K562 (cell line): Measurements from ENCODE around the gene ERICH6. TPM values are rescaled to one million over a fixed set of nuclear protein-coding genes. Genes with fewer than 3 reads are reported as not detected.

ENCODE experiments used
- BMI1 ChIP-seq: fragments of 150-350 bp; IDR thresholded peaks from 2 replicates; pipeline ENCODE4 v1.6.1; 2014; ENCODE audit warnings: low read length
- BRD4 ChIP-seq: fragments of 200-600 bp; sonication (generic); IDR thresholded peaks from 2 replicates; pipeline ENCODE4 v1.6.1; 2017; ENCODE audit warnings: inconsistent platforms
- CXXC5 ChIP-seq: fragments of 250-450 bp; sonication (Bioruptor Pico); IDR thresholded peaks from 2 replicates; pipeline ENCODE4 v1.8.0; 2022; ENCODE audit warnings: inconsistent platforms, mild to moderate bottlenecking, moderate library complexity
- ETV1 ChIP-seq: fragments of 450-650 bp; conservative IDR thresholded peaks from 2 replicates; pipeline ENCODE4 v1.6.1; 2016; ENCODE audit warnings: missing genetic modification characterization, control low read depth, low read depth, missing compliant biosample characterization
- FOXJ2 ChIP-seq: fragments of 200-800 bp; sonication (Bioruptor generic); IDR thresholded peaks from 2 replicates; pipeline ENCODE4 v1.6.1; 2016; ENCODE audit warnings: missing genetic modification characterization, missing compliant biosample characterization
- FOXK2 ChIP-seq, 2 experiments: fragments of 450-650 bp; IDR thresholded peaks in 1 of 2; conservative IDR thresholded peaks in 1 of 2; 2 replicates each; pipeline ENCODE4 v1.6.1; 2016; ENCODE audit warnings: low read depth in 2 of 2, mild to moderate bottlenecking in 1 of 2
- GABPB1 ChIP-seq: sonication (generic); formaldehyde crosslinking; IDR thresholded peaks from 2 replicates; pipeline ENCODE4 v1.8.0; 2022; ENCODE audit warnings: mild to moderate bottlenecking, missing genetic modification reagents
- NEUROD1 ChIP-seq: fragments of 150-350 bp; IDR thresholded peaks from 2 replicates; pipeline ENCODE4 v1.6.1; 2014; ENCODE audit warnings: borderline replicate concordance, low read length, low read depth; ENCODE audit not compliant: partially characterized antibody
- NR1H2 ChIP-seq: sonication (generic); formaldehyde crosslinking; IDR thresholded peaks from 2 replicates; pipeline ENCODE4 v1.4.0; 2020; ENCODE audit warnings: mild to moderate bottlenecking, missing genetic modification reagents
- POLR2G ChIP-seq: fragments of 200-400 bp; formaldehyde crosslinking; IDR thresholded peaks from 2 replicates; pipeline ENCODE4 v1.6.1; 2017; ENCODE audit warnings: low read depth, mild to moderate bottlenecking, antibody characterized with exemption, low read length, moderate library complexity
- RBM22 ChIP-seq: fragments of 200-400 bp; formaldehyde crosslinking; IDR thresholded peaks from 2 replicates; pipeline ENCODE4 v1.6.1; 2018; ENCODE audit warnings: low read length, low read depth; ENCODE audit not compliant: poor library complexity, severe bottlenecking
- RBM25 ChIP-seq: fragments of 200-400 bp; formaldehyde crosslinking; IDR thresholded peaks from 2 replicates; pipeline ENCODE4 v1.6.1; 2018; ENCODE audit warnings: low read length, low read depth, moderate library complexity; ENCODE audit not compliant: severe bottlenecking
- RNF2 ChIP-seq: sonication (generic); IDR thresholded peaks from 2 replicates; pipeline ENCODE4 v1.6.1; 2016
- TBP ChIP-seq: optimal IDR thresholded peaks from 2 replicates; pipeline ENCODE3; 2011; ENCODE audit warnings: low read depth, low read length, improper control_type of control experiment
- ZBTB1 ChIP-seq: sonication (generic); formaldehyde crosslinking; IDR thresholded peaks from 2 replicates; pipeline ENCODE4 v1.8.1; 2023; ENCODE audit warnings: missing genetic modification reagents, low read depth, mild to moderate bottlenecking, borderline replicate concordance
- ZNF263 ChIP-seq: sonication (generic); formaldehyde crosslinking; IDR thresholded peaks from 2 replicates; pipeline ENCODE4 v1.8.0; 2022; ENCODE audit warnings: mild to moderate bottlenecking, missing genetic modification reagents, borderline replicate concordance
- ZNF589 ChIP-seq: fragments of 200-800 bp; sonication (Bioruptor generic); IDR thresholded peaks from 2 replicates; pipeline ENCODE4 v1.6.1; 2016; ENCODE audit warnings: low read depth, missing genetic modification characterization, missing compliant biosample characterization
- ZNF77 ChIP-seq: fragments of 250-450 bp; sonication (Bioruptor Pico); IDR thresholded peaks from 2 replicates; pipeline ENCODE4 v1.5.0; 2020
- polyA plus RNA-seq, 8 experiments: library from polyadenylated mRNA; depleted of rRNA in 4 of 8; stranded (reverse) in 5 of 8; unstranded in 3 of 8; fragments of >200 nt; fragmentation: Nextera tagmentation in 2 of 8; fragmentation: Illumina TruSeq in 1 of 8; extraction: Ambion mirVana in 2 of 8; extraction: Trizol in 1 of 8; gene quantifications; 2 replicates each; pipeline versions ENCODE4 v1.2.1 to v1.2.3, GENCODE V29; 2011 to 2014; ENCODE audit warnings: inconsistent platforms in 1 of 8, missing spikeins in 1 of 8
- total RNA-seq, 7 experiments: library from RNA; depleted of rRNA in 6 of 7; stranded (reverse); fragments of >200 nt in 6 of 7; fragmentation: Illumina TruSeq in 2 of 7; extraction: Trizol in 2 of 7; gene quantifications; 2 replicates each; pipeline versions ENCODE4 v1.2.1 to v1.2.3, GENCODE V29; 2011 to 2021; ENCODE audit warnings: low replicate concordance in 1 of 7
- TF ChIP-seq, protein P1 (sequence below): fragments of 250-450 bp; sonication (Bioruptor Pico); IDR thresholded peaks from 2 replicates; pipeline ENCODE4 v1.4.0; 2020; ENCODE audit warnings: mild to moderate bottlenecking
- TF ChIP-seq, protein P2 (sequence below): sonication (generic); formaldehyde crosslinking; IDR thresholded peaks from 2 replicates; pipeline ENCODE4 v1.8.0; 2022; ENCODE audit warnings: missing genetic modification reagents, mild to moderate bottlenecking, moderate library complexity, borderline replicate concordance
- TF ChIP-seq, protein P3 (sequence below): sonication (generic); formaldehyde crosslinking; IDR thresholded peaks from 2 replicates; pipeline ENCODE4 v1.9.0; 2022; ENCODE audit warnings: mild to moderate bottlenecking, missing genetic modification reagents
- TF ChIP-seq, protein P4 (sequence below): fragments of 200-400 bp; formaldehyde crosslinking; IDR thresholded peaks from 2 replicates; pipeline ENCODE4 v1.6.1; 2017; ENCODE audit warnings: mild to moderate bottlenecking, low read depth, low read length, moderate library complexity

ERICH6 gene
- total and polyA plus RNA-seq, 9 of the 15 experiments (the other 6 are each of a cell fraction or from before 2014, with no cell fraction given) = not detected

DNA sequence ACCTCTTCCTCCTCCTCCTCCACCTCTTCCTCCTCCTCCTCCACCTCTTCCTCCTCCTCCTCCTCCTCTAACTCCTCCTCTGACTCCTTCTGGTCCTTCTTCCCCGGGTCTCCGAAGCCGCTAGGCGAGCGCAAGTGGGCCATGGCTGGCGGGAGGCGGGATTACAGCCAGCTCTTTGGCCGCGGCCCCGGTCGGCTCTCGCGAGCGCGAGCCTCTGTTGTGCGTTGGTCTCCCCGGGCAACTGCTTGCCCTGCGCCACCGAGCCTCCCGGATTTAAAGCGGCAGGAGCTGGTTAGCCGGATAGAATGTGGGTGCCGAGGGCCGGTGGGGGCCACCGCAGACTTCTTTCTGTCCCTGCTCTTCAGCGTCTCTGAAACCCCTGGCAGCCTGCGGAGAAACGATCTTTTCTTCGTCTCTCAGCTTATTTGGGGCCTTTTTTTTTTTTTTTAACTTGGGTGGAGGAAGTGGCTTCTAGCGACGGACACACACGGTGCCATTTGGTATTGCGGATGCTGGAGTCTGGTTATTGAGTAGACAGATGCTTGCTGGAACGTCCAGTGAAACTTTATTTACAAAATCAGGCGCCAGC lies at the start of gene ERICH6 (continued):
- TF ChIP-seq, protein P1, sequence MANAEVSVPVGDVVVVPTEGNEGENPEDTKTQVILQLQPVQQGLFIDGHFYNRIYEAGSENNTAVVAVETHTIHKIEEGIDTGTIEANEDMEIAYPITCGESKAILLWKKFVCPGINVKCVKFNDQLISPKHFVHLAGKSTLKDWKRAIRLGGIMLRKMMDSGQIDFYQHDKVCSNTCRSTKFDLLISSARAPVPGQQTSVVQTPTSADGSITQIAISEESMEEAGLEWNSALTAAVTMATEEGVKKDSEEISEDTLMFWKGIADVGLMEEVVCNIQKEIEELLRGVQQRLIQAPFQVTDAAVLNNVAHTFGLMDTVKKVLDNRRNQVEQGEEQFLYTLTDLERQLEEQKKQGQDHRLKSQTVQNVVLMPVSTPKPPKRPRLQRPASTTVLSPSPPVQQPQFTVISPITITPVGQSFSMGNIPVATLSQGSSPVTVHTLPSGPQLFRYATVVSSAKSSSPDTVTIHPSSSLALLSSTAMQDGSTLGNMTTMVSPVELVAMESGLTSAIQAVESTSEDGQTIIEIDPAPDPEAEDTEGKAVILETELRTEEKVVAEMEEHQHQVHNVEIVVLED (CRISPR knock-in tag) = no peak
- TF ChIP-seq GABPB1 (CRISPR knock-in tag) = peak; percentile 58; the same call in 1 of the 2 replicates
- peak; percentile 92 for TF ChIP-seq RBM25
- no peak for TF ChIP-seq NR1H2
- TF ChIP-seq, protein P2, sequence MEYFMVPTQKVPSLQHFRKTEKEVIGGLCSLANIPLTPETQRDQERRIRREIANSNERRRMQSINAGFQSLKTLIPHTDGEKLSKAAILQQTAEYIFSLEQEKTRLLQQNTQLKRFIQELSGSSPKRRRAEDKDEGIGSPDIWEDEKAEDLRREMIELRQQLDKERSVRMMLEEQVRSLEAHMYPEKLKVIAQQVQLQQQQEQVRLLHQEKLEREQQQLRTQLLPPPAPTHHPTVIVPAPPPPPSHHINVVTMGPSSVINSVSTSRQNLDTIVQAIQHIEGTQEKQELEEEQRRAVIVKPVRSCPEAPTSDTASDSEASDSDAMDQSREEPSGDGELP = peak; percentile 65; the same call in 1 of the 2 replicates
- TF ChIP-seq FOXK2 (conservative IDR thresholded peaks at IDR 0.05 in 1 of 2, IDR thresholded peaks at IDR 0.05 in 1 of 2; ENCODE audit: low read depth in 2 of 2) = 0 out of 4 replicates have a peak, but pooled peaks of 1 of the 2 experiments have one; percentile 1
- TF ChIP-seq POLR2G = peak; percentile 80
- peak; percentile 97 for TF ChIP-seq FOXJ2 (tag)
- no peak for TF ChIP-seq BRD4
- peak; percentile 71 for TF ChIP-seq CXXC5 (CRISPR knock-in tag)
- TF ChIP-seq, protein P3, sequence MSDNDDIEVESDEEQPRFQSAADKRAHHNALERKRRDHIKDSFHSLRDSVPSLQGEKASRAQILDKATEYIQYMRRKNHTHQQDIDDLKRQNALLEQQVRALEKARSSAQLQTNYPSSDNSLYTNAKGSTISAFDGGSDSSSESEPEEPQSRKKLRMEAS (CRISPR knock-in tag) = peak; percentile 55; the same call in 1 of the 2 replicates
- TF ChIP-seq ZNF77 (CRISPR knock-in tag) = no peak
- no peak for TF ChIP-seq RNF2
- TF ChIP-seq TBP = peak; percentile 42
- TF ChIP-seq BMI1 = peak; percentile 50
- TF ChIP-seq RBM22 = peak; percentile 90
- TF ChIP-seq ZBTB1 (CRISPR knock-in tag) = no peak
- peak; percentile 38; the same call in 1 of the 2 replicates for TF ChIP-seq ETV1 (tag)
- peak; percentile 91 for TF ChIP-seq NEUROD1
- TF ChIP-seq, protein P4, sequence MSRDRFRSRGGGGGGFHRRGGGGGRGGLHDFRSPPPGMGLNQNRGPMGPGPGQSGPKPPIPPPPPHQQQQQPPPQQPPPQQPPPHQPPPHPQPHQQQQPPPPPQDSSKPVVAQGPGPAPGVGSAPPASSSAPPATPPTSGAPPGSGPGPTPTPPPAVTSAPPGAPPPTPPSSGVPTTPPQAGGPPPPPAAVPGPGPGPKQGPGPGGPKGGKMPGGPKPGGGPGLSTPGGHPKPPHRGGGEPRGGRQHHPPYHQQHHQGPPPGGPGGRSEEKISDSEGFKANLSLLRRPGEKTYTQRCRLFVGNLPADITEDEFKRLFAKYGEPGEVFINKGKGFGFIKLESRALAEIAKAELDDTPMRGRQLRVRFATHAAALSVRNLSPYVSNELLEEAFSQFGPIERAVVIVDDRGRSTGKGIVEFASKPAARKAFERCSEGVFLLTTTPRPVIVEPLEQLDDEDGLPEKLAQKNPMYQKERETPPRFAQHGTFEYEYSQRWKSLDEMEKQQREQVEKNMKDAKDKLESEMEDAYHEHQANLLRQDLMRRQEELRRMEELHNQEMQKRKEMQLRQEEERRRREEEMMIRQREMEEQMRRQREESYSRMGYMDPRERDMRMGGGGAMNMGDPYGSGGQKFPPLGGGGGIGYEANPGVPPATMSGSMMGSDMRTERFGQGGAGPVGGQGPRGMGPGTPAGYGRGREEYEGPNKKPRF = no peak
- peak; percentile 98 for TF ChIP-seq ZNF263 (CRISPR knock-in tag)
- TF ChIP-seq ZNF589 (CRISPR knock-in tag) = no peak
